K562 (cell line): Measurements from ENCODE around the gene LMO2. TPM values are rescaled to one million over a fixed set of nuclear protein-coding genes. Genes with fewer than 3 reads are reported as not detected.

Source experiments
- BHLHE40 ChIP-seq: IDR thresholded peaks from 2 replicates; pipeline ENCODE4 v1.6.1; 2011; ENCODE audit warnings: low read length, improper control_type of control experiment
- CBX8 ChIP-seq: fragments of 200-600 bp; sonication (generic); IDR thresholded peaks from 2 replicates; pipeline ENCODE4 v1.6.1; 2012; ENCODE audit warnings: borderline replicate concordance, mixed run types, low read depth, mild to moderate bottlenecking, moderate library complexity, mixed read lengths, low read length, control low read depth, inconsistent platforms; ENCODE audit not compliant: poor library complexity, severe bottlenecking; ENCODE audit errors: extremely low read depth
- ETV1 ChIP-seq: fragments of 450-650 bp; conservative IDR thresholded peaks from 2 replicates; pipeline ENCODE4 v1.6.1; 2016; ENCODE audit warnings: missing genetic modification characterization, control low read depth, low read depth, missing compliant biosample characterization
- JUNB ChIP-seq: fragments of 450-650 bp; formaldehyde crosslinking; conservative IDR thresholded peaks from 2 replicates; pipeline ENCODE4 v1.4.0; 2020; ENCODE audit warnings: mild to moderate bottlenecking
- MBD2 ChIP-seq: sonication (generic); IDR thresholded peaks from 2 replicates; pipeline ENCODE4 v1.6.1; 2016; ENCODE audit warnings: low read depth, borderline replicate concordance
- NFYB ChIP-seq: IDR thresholded peaks from 2 replicates; pipeline ENCODE4 v1.6.1; 2011; ENCODE audit warnings: mild to moderate bottlenecking, moderate library complexity; ENCODE audit not compliant: insufficient read length; ENCODE audit errors: extremely low read depth
- RAD51 ChIP-seq: fragments of 450-650 bp; IDR thresholded peaks from 2 replicates; pipeline ENCODE4 v1.7.1; 2016; ENCODE audit warnings: low read depth, mild to moderate bottlenecking, borderline replicate concordance
- SPI1 ChIP-seq: IDR thresholded peaks from 2 replicates; pipeline ENCODE4 v1.6.1; 2011; ENCODE audit warnings: low read depth, low read length, control low read depth, borderline replicate concordance
- TOE1 ChIP-seq, 2 experiments: fragments of 450-650 bp in 1 of 2; sonication (generic) in 1 of 2; formaldehyde crosslinking in 1 of 2; IDR thresholded peaks; 2 replicates each; pipeline versions ENCODE4 v1.7.1 to v1.8.0; 2016 to 2022; ENCODE audit warnings: borderline replicate concordance in 2 of 2, mild to moderate bottlenecking in 2 of 2, antibody characterized with exemption in 1 of 2, inconsistent platforms in 1 of 2, low read depth in 1 of 2, missing genetic modification reagents in 1 of 2, moderate library complexity in 1 of 2
- USF1 ChIP-seq: sonication (generic); formaldehyde crosslinking; IDR thresholded peaks from 2 replicates; pipeline ENCODE4 v1.9.0; 2022; ENCODE audit warnings: mild to moderate bottlenecking, missing genetic modification reagents
- USF2 ChIP-seq: sonication (generic); formaldehyde crosslinking; IDR thresholded peaks from 2 replicates; pipeline ENCODE4 v1.5.0; 2020; ENCODE audit warnings: missing genetic modification reagents
- polyA plus RNA-seq, 8 experiments: library from polyadenylated mRNA; depleted of rRNA in 4 of 8; stranded (reverse) in 5 of 8; unstranded in 3 of 8; fragments of >200 nt; fragmentation: Nextera tagmentation in 2 of 8; fragmentation: Illumina TruSeq in 1 of 8; extraction: Ambion mirVana in 2 of 8; extraction: Trizol in 1 of 8; gene quantifications; 2 replicates each; pipeline versions ENCODE4 v1.2.1 to v1.2.3, GENCODE V29; 2011 to 2014; ENCODE audit warnings: inconsistent platforms in 1 of 8, missing spikeins in 1 of 8
- total RNA-seq, 7 experiments: library from RNA; depleted of rRNA in 6 of 7; stranded (reverse); fragments of >200 nt in 6 of 7; fragmentation: Illumina TruSeq in 2 of 7; extraction: Trizol in 2 of 7; gene quantifications; 2 replicates each; pipeline versions ENCODE4 v1.2.1 to v1.2.3, GENCODE V29; 2011 to 2021; ENCODE audit warnings: low replicate concordance in 1 of 7
- TF ChIP-seq, protein P1 (sequence below): fragments of 450-650 bp; IDR thresholded peaks from 2 replicates; pipeline ENCODE4 v1.6.1; 2016; ENCODE audit warnings: low read depth

LMO2 gene
- total and polyA plus RNA-seq, 9 of the 15 experiments (the other 6 are each of a cell fraction or from before 2014, with no cell fraction given), result 6.9 to 126 (median 91.5) TPM

GRCh38 chr11:33877038-33877437 is 14.8 kb downstream of the LMO2 start (continued):
- TF ChIP-seq, protein P1, sequence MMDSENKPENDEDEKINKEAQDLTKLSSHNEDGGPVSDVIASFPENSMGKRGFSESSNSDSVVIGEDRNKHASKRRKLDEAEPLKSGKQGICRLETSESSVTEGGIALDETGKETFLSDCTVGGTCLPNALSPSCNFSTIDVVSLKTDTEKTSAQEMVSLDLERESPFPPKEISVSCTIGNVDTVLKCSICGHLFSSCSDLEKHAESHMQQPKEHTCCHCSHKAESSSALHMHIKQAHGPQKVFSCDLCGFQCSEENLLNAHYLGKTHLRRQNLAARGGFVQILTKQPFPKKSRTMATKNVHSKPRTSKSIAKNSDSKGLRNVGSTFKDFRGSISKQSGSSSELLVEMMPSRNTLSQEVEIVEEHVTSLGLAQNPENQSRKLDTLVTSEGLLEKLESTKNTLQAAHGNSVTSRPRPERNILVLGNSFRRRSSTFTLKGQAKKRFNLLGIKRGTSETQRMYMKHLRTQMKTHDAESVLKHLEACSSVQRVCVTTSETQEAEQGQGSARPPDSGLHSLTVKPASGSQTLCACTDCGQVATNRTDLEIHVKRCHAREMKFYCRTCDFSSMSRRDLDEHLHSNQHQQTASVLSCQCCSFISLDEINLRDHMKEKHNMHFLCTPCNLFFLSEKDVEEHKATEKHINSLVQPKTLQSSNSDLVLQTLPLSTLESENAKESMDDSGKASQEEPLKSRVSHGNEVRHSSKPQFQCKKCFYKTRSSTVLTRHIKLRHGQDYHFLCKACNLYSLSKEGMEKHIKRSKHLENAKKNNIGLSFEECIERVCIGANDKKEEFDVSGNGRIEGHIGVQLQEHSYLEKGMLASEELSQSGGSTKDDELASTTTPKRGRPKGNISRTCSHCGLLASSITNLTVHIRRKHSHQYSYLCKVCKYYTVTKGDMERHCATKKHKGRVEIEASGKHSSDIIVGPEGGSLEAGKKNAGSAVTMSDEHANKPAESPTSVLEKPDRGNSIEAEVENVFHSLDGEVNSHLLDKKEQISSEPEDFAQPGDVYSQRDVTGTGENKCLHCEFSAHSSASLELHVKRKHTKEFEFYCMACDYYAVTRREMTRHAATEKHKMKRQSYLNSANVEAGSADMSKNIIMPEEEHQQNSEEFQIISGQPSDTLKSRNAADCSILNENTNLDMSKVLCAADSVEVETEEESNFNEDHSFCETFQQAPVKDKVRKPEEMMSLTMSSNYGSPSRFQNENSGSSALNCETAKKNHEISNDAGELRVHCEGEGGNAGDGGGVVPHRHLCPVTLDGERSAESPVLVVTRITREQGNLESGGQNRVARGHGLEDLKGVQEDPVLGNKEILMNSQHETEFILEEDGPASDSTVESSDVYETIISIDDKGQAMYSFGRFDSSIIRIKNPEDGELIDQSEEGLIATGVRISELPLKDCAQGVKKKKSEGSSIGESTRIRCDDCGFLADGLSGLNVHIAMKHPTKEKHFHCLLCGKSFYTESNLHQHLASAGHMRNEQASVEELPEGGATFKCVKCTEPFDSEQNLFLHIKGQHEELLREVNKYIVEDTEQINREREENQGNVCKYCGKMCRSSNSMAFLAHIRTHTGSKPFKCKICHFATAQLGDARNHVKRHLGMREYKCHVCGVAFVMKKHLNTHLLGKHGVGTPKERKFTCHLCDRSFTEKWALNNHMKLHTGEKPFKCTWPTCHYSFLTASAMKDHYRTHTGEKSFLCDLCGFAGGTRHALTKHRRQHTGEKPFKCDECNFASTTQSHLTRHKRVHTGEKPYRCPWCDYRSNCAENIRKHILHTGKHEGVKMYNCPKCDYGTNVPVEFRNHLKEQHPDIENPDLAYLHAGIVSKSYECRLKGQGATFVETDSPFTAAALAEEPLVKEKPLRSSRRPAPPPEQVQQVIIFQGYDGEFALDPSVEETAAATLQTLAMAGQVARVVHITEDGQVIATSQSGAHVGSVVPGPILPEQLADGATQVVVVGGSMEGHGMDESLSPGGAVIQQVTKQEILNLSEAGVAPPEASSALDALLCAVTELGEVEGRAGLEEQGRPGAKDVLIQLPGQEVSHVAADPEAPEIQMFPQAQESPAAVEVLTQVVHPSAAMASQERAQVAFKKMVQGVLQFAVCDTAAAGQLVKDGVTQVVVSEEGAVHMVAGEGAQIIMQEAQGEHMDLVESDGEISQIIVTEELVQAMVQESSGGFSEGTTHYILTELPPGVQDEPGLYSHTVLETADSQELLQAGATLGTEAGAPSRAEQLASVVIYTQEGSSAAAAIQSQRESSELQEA, result peak; percentile 55; the same call in 1 of the 2 replicates
- no peak for TF ChIP-seq BHLHE40
- no peak for TF ChIP-seq JUNB (CRISPR knock-in tag)
- TF ChIP-seq NFYB, result peak; percentile 71
- peak; percentile 79 for TF ChIP-seq USF1
- peak; percentile 20; the same call in 1 of the 2 replicates for TF ChIP-seq SPI1
- no peak for TF ChIP-seq MBD2
- no peak for TF ChIP-seq ETV1 (tag)
- TF ChIP-seq TOE1 (IDR thresholded peaks at IDR 0.05; ENCODE audit: borderline replicate concordance), result peak; percentile 42; the same call in 1 of the 2 replicates
- no peak for TF ChIP-seq TOE1 (CRISPR knock-in tag; IDR thresholded peaks at IDR 0.05; ENCODE audit: borderline replicate concordance, low read depth)
- TF ChIP-seq RAD51, result peak; percentile 76; the same call in 1 of the 2 replicates
- no peak for TF ChIP-seq CBX8
- peak; percentile 73 for TF ChIP-seq USF2 (CRISPR knock-in tag)
